Measurements from ENCODE around the gene TRERF1.

DNA sequence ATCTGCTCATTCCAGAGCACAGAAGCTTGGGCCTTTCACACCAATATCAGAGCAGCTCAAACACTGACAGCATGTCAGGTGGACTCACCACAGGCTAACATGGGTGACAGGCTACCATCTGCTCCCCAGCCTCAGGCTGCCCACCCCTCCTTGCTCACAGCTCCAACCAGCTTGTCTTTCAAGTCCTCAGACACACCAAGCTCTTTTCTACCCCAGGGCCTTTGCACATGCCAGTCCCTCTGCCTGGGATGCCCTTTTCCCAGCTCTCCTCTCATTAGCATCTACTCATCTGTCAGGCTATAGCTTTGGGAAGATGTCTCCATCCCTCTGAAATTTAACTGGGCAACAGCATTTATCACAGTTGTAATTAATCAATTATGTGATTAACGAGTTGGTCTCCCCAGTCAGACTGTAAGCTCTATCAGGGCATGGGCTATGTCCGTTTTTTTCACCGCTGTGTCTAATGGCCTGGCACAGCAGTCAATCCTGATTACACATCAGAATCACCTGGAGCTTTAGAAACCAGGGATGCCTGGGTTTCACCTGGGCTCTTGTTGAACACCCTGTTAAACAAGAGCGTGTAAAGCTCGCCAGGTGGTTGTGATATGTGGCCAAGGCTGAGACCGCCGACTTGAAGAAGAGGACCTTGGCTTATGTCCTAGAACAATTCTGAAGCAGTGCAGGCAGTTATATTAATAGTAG is 145.1 kb downstream of the TRERF1 start:
- TF ChIP-seq TAF1 (IDR thresholded peaks at IDR 0.05; ENCODE audit: borderline replicate concordance, low read depth, low read length): no peak
- TF ChIP-seq POLR2A (IDR thresholded peaks at IDR 0.05; ENCODE audit: low read depth, low read length): no peak
